ENCODE data around the gene INTS11. TPM values are rescaled to one million over a fixed set of nuclear protein-coding genes. Genes with fewer than 3 reads are reported as not detected.

Gene INTS11
- total and polyA plus RNA-seq, 2 of the 13 experiments (the other 11 are each of a cell fraction or from before 2014, with no cell fraction given), result 52.8 to 94.8 TPM

DNA sequence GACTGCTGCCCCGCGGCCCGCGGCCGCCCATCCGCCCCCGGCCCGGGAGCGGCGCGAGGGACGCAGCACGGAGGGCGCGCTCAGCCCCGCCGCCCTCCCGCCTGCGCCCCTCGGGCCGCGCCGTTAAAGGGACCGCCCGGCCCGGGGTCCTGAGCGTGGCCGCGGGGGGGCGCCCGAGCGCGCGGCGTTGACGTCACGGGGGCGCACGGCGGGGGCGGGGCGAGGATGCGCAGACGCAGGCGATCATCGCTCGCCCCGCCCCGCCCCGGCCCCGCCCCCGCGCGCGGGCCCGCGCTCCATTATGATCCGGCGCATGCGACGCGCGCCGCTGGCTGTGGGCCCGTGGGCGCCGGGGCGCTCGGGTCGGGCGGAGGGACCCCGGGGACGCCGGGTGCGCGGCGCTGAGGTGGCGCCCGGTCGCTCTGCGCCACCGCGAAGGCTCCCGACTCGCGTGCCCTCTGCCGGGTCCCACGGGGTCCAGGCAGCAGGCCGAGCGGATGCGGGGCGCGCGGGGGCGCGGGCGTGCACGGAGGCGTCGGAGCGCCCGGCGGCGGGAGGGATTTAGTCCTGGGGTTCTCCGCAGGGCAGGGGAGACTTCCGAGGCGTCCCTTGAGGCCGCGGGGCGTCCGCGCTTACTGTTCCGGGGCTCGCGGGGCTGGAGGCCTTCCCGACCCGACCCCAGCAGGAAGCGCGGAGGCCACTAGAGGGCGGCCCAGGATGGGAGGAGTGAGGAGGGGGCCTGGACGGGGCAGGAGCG is 25.0 kb upstream of the INTS11 start, which contains the start of gene DVL1 (continued):
- TF ChIP-seq, protein P1, sequence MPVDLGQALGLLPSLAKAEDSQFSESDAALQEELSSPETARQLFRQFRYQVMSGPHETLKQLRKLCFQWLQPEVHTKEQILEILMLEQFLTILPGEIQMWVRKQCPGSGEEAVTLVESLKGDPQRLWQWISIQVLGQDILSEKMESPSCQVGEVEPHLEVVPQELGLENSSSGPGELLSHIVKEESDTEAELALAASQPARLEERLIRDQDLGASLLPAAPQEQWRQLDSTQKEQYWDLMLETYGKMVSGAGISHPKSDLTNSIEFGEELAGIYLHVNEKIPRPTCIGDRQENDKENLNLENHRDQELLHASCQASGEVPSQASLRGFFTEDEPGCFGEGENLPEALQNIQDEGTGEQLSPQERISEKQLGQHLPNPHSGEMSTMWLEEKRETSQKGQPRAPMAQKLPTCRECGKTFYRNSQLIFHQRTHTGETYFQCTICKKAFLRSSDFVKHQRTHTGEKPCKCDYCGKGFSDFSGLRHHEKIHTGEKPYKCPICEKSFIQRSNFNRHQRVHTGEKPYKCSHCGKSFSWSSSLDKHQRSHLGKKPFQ (CRISPR knock-in tag; IDR thresholded peaks at IDR 0.05; ENCODE audit: insufficient replicate concordance), result no peak
- TF ChIP-seq, protein P2, sequence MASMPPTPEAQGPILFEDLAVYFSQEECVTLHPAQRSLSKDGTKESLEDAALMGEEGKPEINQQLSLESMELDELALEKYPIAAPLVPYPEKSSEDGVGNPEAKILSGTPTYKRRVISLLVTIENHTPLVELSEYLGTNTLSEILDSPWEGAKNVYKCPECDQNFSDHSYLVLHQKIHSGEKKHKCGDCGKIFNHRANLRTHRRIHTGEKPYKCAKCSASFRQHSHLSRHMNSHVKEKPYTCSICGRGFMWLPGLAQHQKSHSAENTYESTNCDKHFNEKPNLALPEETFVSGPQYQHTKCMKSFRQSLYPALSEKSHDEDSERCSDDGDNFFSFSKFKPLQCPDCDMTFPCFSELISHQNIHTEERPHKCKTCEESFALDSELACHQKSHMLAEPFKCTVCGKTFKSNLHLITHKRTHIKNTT (CRISPR knock-in tag; IDR thresholded peaks at IDR 0.05), result no peak
- TF ChIP-seq SP4 (CRISPR knock-in tag; IDR thresholded peaks at IDR 0.05) (peak; percentile 35; the same call in 1 of the 2 replicates), MAZ (IDR thresholded peaks at IDR 0.05; ENCODE audit: borderline replicate concordance, low read depth, low read length) (peak; percentile 49; the same call in 1 of the 2 replicates), MAZ (CRISPR knock-in tag; IDR thresholded peaks at IDR 0.05; ENCODE audit: low read depth) (peak; percentile 43), POLR2AphosphoS2 (IDR thresholded peaks at IDR 0.05; ENCODE audit: low read depth, low read length) (no peak), ZNF567 (CRISPR knock-in tag; IDR thresholded peaks at IDR 0.05; ENCODE audit: borderline replicate concordance) (no peak), ERF (CRISPR knock-in tag; IDR thresholded peaks at IDR 0.05) (0 out of 2 replicates have a peak, but pooled peaks have one; percentile 24), ZNF615 (CRISPR knock-in tag; IDR thresholded peaks at IDR 0.05; ENCODE audit: borderline replicate concordance) (no peak), ZNF572 (CRISPR knock-in tag; IDR thresholded peaks at IDR 0.05) (no peak)
- TF ChIP-seq, protein P3, sequence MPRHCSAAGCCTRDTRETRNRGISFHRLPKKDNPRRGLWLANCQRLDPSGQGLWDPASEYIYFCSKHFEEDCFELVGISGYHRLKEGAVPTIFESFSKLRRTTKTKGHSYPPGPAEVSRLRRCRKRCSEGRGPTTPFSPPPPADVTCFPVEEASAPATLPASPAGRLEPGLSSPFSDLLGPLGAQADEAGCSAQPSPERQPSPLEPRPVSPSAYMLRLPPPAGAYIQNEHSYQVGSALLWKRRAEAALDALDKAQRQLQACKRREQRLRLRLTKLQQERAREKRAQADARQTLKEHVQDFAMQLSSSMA (CRISPR knock-in tag; IDR thresholded peaks at IDR 0.05), result no peak
- TF ChIP-seq, protein P4, sequence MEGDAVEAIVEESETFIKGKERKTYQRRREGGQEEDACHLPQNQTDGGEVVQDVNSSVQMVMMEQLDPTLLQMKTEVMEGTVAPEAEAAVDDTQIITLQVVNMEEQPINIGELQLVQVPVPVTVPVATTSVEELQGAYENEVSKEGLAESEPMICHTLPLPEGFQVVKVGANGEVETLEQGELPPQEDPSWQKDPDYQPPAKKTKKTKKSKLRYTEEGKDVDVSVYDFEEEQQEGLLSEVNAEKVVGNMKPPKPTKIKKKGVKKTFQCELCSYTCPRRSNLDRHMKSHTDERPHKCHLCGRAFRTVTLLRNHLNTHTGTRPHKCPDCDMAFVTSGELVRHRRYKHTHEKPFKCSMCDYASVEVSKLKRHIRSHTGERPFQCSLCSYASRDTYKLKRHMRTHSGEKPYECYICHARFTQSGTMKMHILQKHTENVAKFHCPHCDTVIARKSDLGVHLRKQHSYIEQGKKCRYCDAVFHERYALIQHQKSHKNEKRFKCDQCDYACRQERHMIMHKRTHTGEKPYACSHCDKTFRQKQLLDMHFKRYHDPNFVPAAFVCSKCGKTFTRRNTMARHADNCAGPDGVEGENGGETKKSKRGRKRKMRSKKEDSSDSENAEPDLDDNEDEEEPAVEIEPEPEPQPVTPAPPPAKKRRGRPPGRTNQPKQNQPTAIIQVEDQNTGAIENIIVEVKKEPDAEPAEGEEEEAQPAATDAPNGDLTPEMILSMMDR (CRISPR knock-in tag; IDR thresholded peaks at IDR 0.05), result peak; percentile 78
- TF ChIP-seq, protein P5, sequence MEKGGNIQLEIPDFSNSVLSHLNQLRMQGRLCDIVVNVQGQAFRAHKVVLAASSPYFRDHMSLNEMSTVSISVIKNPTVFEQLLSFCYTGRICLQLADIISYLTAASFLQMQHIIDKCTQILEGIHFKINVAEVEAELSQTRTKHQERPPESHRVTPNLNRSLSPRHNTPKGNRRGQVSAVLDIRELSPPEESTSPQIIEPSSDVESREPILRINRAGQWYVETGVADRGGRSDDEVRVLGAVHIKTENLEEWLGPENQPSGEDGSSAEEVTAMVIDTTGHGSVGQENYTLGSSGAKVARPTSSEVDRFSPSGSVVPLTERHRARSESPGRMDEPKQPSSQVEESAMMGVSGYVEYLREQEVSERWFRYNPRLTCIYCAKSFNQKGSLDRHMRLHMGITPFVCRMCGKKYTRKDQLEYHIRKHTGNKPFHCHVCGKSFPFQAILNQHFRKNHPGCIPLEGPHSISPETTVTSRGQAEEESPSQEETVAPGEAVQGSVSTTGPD (CRISPR knock-in tag; IDR thresholded peaks at IDR 0.05), result no peak
